SK-N-SH (cell line): ENCODE measurements around the gene CHST11.

Source experiments
- EP300 ChIP-seq, 2 experiments: IDR thresholded peaks; 2 replicates each; pipeline versions ENCODE4 v1.4.0 to v1.6.1; 2012; ENCODE audit warnings: borderline replicate concordance in 1 of 2, low read depth in 1 of 2, low read length in 1 of 2
- GABPA ChIP-seq: IDR thresholded peaks from 2 replicates; pipeline ENCODE4 v1.4.0; 2012; ENCODE audit warnings: low read depth, mild to moderate bottlenecking
- JUND ChIP-seq: IDR thresholded peaks from 2 replicates; pipeline ENCODE4 v1.4.0; 2012
- RCOR1 ChIP-seq: fragments of 150-350 bp; IDR thresholded peaks from 2 replicates; pipeline ENCODE4 v1.6.1; 2017; ENCODE audit warnings: antibody characterized with exemption, low read length
- SIN3A ChIP-seq: IDR thresholded peaks from 2 replicates; pipeline ENCODE4 v1.6.1; 2012; ENCODE audit warnings: low read depth, mild to moderate bottlenecking, low read length, moderate library complexity, borderline replicate concordance
- TAF1 ChIP-seq: IDR thresholded peaks from 2 replicates; pipeline ENCODE4 v1.6.1; 2012; ENCODE audit warnings: low read depth, mild to moderate bottlenecking, low read length, moderate library complexity, borderline replicate concordance
- TF ChIP-seq, protein P1 (sequence below): fragments of 200-600 bp; sonication (generic); IDR thresholded peaks from 2 replicates; pipeline ENCODE4 v1.6.1; 2017; ENCODE audit warnings: antibody characterized with exemption, mild to moderate bottlenecking, moderate library complexity

GRCh38 chr12:104805186-104805585, 348.4 kb downstream of the CHST11 start:
- TF ChIP-seq, protein P1, sequence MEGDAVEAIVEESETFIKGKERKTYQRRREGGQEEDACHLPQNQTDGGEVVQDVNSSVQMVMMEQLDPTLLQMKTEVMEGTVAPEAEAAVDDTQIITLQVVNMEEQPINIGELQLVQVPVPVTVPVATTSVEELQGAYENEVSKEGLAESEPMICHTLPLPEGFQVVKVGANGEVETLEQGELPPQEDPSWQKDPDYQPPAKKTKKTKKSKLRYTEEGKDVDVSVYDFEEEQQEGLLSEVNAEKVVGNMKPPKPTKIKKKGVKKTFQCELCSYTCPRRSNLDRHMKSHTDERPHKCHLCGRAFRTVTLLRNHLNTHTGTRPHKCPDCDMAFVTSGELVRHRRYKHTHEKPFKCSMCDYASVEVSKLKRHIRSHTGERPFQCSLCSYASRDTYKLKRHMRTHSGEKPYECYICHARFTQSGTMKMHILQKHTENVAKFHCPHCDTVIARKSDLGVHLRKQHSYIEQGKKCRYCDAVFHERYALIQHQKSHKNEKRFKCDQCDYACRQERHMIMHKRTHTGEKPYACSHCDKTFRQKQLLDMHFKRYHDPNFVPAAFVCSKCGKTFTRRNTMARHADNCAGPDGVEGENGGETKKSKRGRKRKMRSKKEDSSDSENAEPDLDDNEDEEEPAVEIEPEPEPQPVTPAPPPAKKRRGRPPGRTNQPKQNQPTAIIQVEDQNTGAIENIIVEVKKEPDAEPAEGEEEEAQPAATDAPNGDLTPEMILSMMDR = no peak
- no peak; a peak in 1 of 4 replicates for TF ChIP-seq EP300 (IDR thresholded peaks at IDR 0.05; ENCODE audit: borderline replicate concordance in 1 of 2, low read depth in 1 of 2, low read length in 1 of 2)
- TF ChIP-seq SIN3A = no peak
- no peak for TF ChIP-seq GABPA
- peak; percentile 36 for TF ChIP-seq JUND
- TF ChIP-seq TAF1 = no peak
- no peak for TF ChIP-seq RCOR1
